ENCODE data around the gene KDM6A.
"Not testable (repeated sequence)": the region's sequence is repeated elsewhere in the genome, so short reads cannot be mapped to it uniquely, and the experiment has no call there.

Gene KDM6A

GRCh38 chrX:44843318-44843702 is 29.7 kb upstream of the KDM6A start:
- Histone ChIP-seq H3K79me2 (no peaks in the 10 kb centered on the region), H3K36me3 (ENCODE audit: control insufficient read depth, insufficient read depth, low read length) (no peaks in the 10 kb centered on the region), H3K27me3 (ENCODE audit: control insufficient read depth, insufficient read depth, low read length) (no peaks in the 10 kb centered on the region), H3K9me3 (ENCODE audit: control insufficient read depth, low read length) (no peaks in the 10 kb centered on the region), H3K4me1 (no peaks in the 10 kb centered on the region), H3K4me2 (ENCODE audit: low read length) (no peak overlapping the region), H3K27ac (no peak overlapping the region), H2AFZ (no peak overlapping the region), H3K4me3 (ENCODE audit: low read depth, low read length) (no peak overlapping the region), H3K9ac (no peak overlapping the region)
- TF ChIP-seq CTCF (IDR thresholded peaks at IDR 0.05): no peak

GRCh38 chrX:44843753-44844152 is 29.2 kb upstream of the KDM6A start, which contains the start of gene DUSP21:
Gene DUSP21, plus strand, starts transcription at chrX:44844021. Its CDS starts 112 bp downstream, at chrX:44844133.
- Histone ChIP-seq H3K27ac (no peak within 1 kb of the TSS), H3K9ac (no peak within 1 kb of the TSS), H3K79me2 (no peaks in the 10 kb centered on the region), H2AFZ (no peak within 1 kb of the TSS), H3K4me3 (ENCODE audit: low read depth, low read length) (no peak within 1 kb of the TSS), H3K27me3 (ENCODE audit: control insufficient read depth, insufficient read depth, low read length) (no peaks in the 10 kb centered on the region), H3K9me3 (ENCODE audit: control insufficient read depth, low read length) (no peaks in the 10 kb centered on the region), H3K4me2 (ENCODE audit: low read length) (no peak within 1 kb of the TSS), H3K36me3 (ENCODE audit: control insufficient read depth, insufficient read depth, low read length) (no peaks in the 10 kb centered on the region), H3K4me1 (no peaks in the 10 kb centered on the region)
- TF ChIP-seq CTCF (IDR thresholded peaks at IDR 0.05): no peak

- Histone ChIP-seq H3K9me3 (ENCODE audit: control insufficient read depth, low read length) (no peaks in the 10 kb centered on the region), H3K4me1 (no peaks in the 10 kb centered on the region), H3K4me2 (ENCODE audit: low read length) (no peak overlapping the region), H3K79me2 (no peaks in the 10 kb centered on the region), H3K36me3 (ENCODE audit: control insufficient read depth, insufficient read depth, low read length) (no peaks in the 10 kb centered on the region), H3K27ac (no peak overlapping the region), H3K9ac (no peak overlapping the region), H3K27me3 (ENCODE audit: control insufficient read depth, insufficient read depth, low read length) (no peaks in the 10 kb centered on the region), H2AFZ (no peak overlapping the region), H3K4me3 (ENCODE audit: low read depth, low read length) (no peak overlapping the region)
- TF ChIP-seq CTCF (IDR thresholded peaks at IDR 0.05): no peak
These were observed 28.8 kb upstream of the KDM6A start for GRCh38 chrX:44844204-44844603.

- not testable (repeated sequence) for H3K4me3 ChIP-seq (ENCODE audit: low read depth, low read length); H3K27ac ChIP-seq; H3K9ac ChIP-seq; H3K36me3 ChIP-seq (ENCODE audit: control insufficient read depth, insufficient read depth, low read length); H3K4me1 ChIP-seq; H3K9me3 ChIP-seq (ENCODE audit: control insufficient read depth, low read length); H3K79me2 ChIP-seq; H3K4me2 ChIP-seq (ENCODE audit: low read length); H2AFZ ChIP-seq; H3K27me3 ChIP-seq (ENCODE audit: control insufficient read depth, insufficient read depth, low read length)
These were observed 22.1 kb upstream of the KDM6A start for GRCh38 chrX:44850891-44851290.

- H2AFZ ChIP-seq: peak overlapping the region; percentile 78
- no peak for TF ChIP-seq CTCF (IDR thresholded peaks at IDR 0.05)
- no peak overlapping the region for H3K9ac ChIP-seq
- H3K9me3 ChIP-seq (ENCODE audit: control insufficient read depth, low read length): no peaks in the 10 kb centered on the region
- H3K4me1 ChIP-seq: no peaks in the 10 kb centered on the region
- H3K27me3 ChIP-seq (ENCODE audit: control insufficient read depth, insufficient read depth, low read length): no peaks in the 10 kb centered on the region
- H3K36me3 ChIP-seq (ENCODE audit: control insufficient read depth, insufficient read depth, low read length): no peaks in the 10 kb centered on the region
- peak overlapping the region; percentile 81 for H3K4me3 ChIP-seq (ENCODE audit: low read depth, low read length)
- H3K79me2 ChIP-seq: peaks cover 6% of the 10 kb centered on the region
- peak overlapping the region; percentile 64 for H3K4me2 ChIP-seq (ENCODE audit: low read length)
- H3K27ac ChIP-seq: peak overlapping the region; percentile 99
These were observed 1.8 kb upstream of the KDM6A start for GRCh38 chrX:44871114-44871645.

All from parathyroid adenoma (tissue), 2 donors.